ENCODE results near the gene MTERF4.
"Not testable (repeated sequence)": the region's sequence is repeated elsewhere in the genome, so short reads cannot be mapped to it uniquely, and the experiment has no call there.

The MTERF4 gene

GRCh38 chr2:241108271-241109209 is 6.5 kb upstream of the MTERF4 start:
- H3K4me3 ChIP-seq (ENCODE audit: low read length), result no peak overlapping the region
- no peaks in the 10 kb centered on the region for H3K27me3 ChIP-seq (ENCODE audit: low read depth, low read length)
- H3K36me3 ChIP-seq (replicated peaks; ENCODE audit: low read depth, low read length), result peaks cover 39% of the 10 kb centered on the region
- H2AFZ ChIP-seq (ENCODE audit: low read depth, low read length), result no peak overlapping the region
- peaks cover 36% of the 10 kb centered on the region for H3K79me2 ChIP-seq (ENCODE audit: low read length)
- TF ChIP-seq EZH2phosphoT487 (IDR thresholded peaks at IDR 0.05; ENCODE audit: low read depth), result no peak
- TF ChIP-seq CTCF (IDR thresholded peaks at IDR 0.05; ENCODE audit: low read depth, low read length), result no peak
- H4K20me1 ChIP-seq (ENCODE audit: insufficient read depth, low read length), result no peaks in the 10 kb centered on the region
- H3K9me3 ChIP-seq (ENCODE audit: insufficient read depth, low read length), result no peaks in the 10 kb centered on the region
- peaks cover 30% of the 10 kb centered on the region for H3K4me1 ChIP-seq (ENCODE audit: low read length)
- no peak overlapping the region for H3K27ac ChIP-seq (ENCODE audit: low read length)
- H3K4me2 ChIP-seq (ENCODE audit: low read length), result no peak overlapping the region
- H3K9ac ChIP-seq (ENCODE audit: low read length), result no peak overlapping the region

GRCh38 chr2:241107031-241107783 is 5.1 kb upstream of the MTERF4 start:
- Histone ChIP-seq H3K9me3 (ENCODE audit: insufficient read depth, low read length) (no peaks in the 10 kb centered on the region), H3K36me3 (replicated peaks; ENCODE audit: low read depth, low read length) (peaks cover 29% of the 10 kb centered on the region), H3K4me2 (ENCODE audit: low read length) (no peak overlapping the region), H3K4me3 (ENCODE audit: low read length) (no peak overlapping the region), H3K27ac (ENCODE audit: low read length) (no peak overlapping the region), H3K9ac (ENCODE audit: low read length) (no peak overlapping the region), H3K4me1 (ENCODE audit: low read length) (peaks cover 35% of the 10 kb centered on the region), H3K27me3 (ENCODE audit: low read depth, low read length) (no peaks in the 10 kb centered on the region), H2AFZ (ENCODE audit: low read depth, low read length) (no peak overlapping the region), H4K20me1 (ENCODE audit: insufficient read depth, low read length) (no peaks in the 10 kb centered on the region), H3K79me2 (ENCODE audit: low read length) (peaks cover 50% of the 10 kb centered on the region)
- no peak for TF ChIP-seq CTCF (IDR thresholded peaks at IDR 0.05; ENCODE audit: low read depth, low read length)
- no peak for TF ChIP-seq EZH2phosphoT487 (IDR thresholded peaks at IDR 0.05; ENCODE audit: low read depth)

GRCh38 chr2:241105641-241106040 is 3.6 kb upstream of the MTERF4 start:
- H3K79me2 ChIP-seq (ENCODE audit: low read length), result peaks cover 53% of the 10 kb centered on the region
- H3K36me3 ChIP-seq (replicated peaks; ENCODE audit: low read depth, low read length), result peaks cover 25% of the 10 kb centered on the region
- peaks cover 24% of the 10 kb centered on the region for H3K4me1 ChIP-seq (ENCODE audit: low read length)
- no peaks in the 10 kb centered on the region for H4K20me1 ChIP-seq (ENCODE audit: insufficient read depth, low read length)
- no peak overlapping the region for H2AFZ ChIP-seq (ENCODE audit: low read depth, low read length)
- no peak overlapping the region for H3K27ac ChIP-seq (ENCODE audit: low read length)
- no peaks in the 10 kb centered on the region for H3K9me3 ChIP-seq (ENCODE audit: insufficient read depth, low read length)
- H3K9ac ChIP-seq (ENCODE audit: low read length), result no peak overlapping the region
- H3K27me3 ChIP-seq (ENCODE audit: low read depth, low read length), result no peaks in the 10 kb centered on the region
- H3K4me3 ChIP-seq (ENCODE audit: low read length), result no peak overlapping the region
- TF ChIP-seq EZH2phosphoT487 (IDR thresholded peaks at IDR 0.05; ENCODE audit: low read depth), result no peak
- TF ChIP-seq CTCF (IDR thresholded peaks at IDR 0.05; ENCODE audit: low read depth, low read length), result no peak
- no peak overlapping the region for H3K4me2 ChIP-seq (ENCODE audit: low read length)

- H3K79me2 ChIP-seq (ENCODE audit: low read length), result peaks cover 53% of the 10 kb centered on the region
- H2AFZ ChIP-seq (ENCODE audit: low read depth, low read length); H3K9me3 ChIP-seq (ENCODE audit: insufficient read depth, low read length); H3K4me3 ChIP-seq (ENCODE audit: low read length); H3K27me3 ChIP-seq (ENCODE audit: low read depth, low read length); H3K27ac ChIP-seq (ENCODE audit: low read length); H4K20me1 ChIP-seq (ENCODE audit: insufficient read depth, low read length); H3K4me2 ChIP-seq (ENCODE audit: low read length); H3K9ac ChIP-seq (ENCODE audit: low read length): not testable (repeated sequence)
- peaks cover 33% of the 10 kb centered on the region for H3K36me3 ChIP-seq (replicated peaks; ENCODE audit: low read depth, low read length)
- peaks cover 23% of the 10 kb centered on the region for H3K4me1 ChIP-seq (ENCODE audit: low read length)
These were observed 2.5 kb upstream of the MTERF4 start for GRCh38 chr2:241104611-241105010.

Measured in OCI-LY3 (cell line).